Measurements from ENCODE around the gene PRSS36. TPM values are rescaled to one million over a fixed set of nuclear protein-coding genes. Genes with fewer than 3 reads are reported as not detected.

The PRSS36 gene
- total RNA-seq, 1 donor from 2014 or later: 1.4 TPM

DNA sequence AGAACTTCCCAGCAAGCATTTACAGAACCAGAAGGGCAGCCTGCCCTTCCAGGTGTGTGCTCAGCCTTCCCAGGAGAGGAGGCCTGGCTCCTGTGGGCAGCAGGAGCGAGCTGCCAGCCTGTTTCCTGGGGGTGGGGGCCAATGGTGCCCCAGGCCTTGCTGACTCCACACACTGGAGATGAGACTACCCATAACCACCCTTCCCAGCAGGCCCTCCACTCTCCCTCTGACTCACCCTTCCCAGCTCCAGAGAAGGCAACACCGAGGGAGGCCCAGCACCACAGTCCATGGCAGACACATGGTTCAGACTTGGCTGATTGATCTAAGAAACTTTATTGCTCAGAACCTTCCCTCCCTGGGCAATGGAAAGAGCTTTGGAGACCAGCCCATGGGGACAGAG, 59.3 kb downstream of the PRSS36 start:
- H3K27me3 ChIP-seq: no peaks in the 10 kb centered on the region
- DNase-seq (ENCODE audit: low spot score in 2 of 2): no peak
- H3K9me3 ChIP-seq: no peaks in the 10 kb centered on the region
- H3K36me3 ChIP-seq: peaks cover 26 to 34% of the 10 kb centered on the region in 2 donors
- H3K27ac ChIP-seq: no peak overlapping the region
- intact Hi-C loops (cut with DNase I): loop anchor here (5.0 to 10.0 kb wide), 3 partner anchors 92 to 354 kb away; partner anchors contain the start of genes FUS and ZNF843
- TF ChIP-seq, protein P1, sequence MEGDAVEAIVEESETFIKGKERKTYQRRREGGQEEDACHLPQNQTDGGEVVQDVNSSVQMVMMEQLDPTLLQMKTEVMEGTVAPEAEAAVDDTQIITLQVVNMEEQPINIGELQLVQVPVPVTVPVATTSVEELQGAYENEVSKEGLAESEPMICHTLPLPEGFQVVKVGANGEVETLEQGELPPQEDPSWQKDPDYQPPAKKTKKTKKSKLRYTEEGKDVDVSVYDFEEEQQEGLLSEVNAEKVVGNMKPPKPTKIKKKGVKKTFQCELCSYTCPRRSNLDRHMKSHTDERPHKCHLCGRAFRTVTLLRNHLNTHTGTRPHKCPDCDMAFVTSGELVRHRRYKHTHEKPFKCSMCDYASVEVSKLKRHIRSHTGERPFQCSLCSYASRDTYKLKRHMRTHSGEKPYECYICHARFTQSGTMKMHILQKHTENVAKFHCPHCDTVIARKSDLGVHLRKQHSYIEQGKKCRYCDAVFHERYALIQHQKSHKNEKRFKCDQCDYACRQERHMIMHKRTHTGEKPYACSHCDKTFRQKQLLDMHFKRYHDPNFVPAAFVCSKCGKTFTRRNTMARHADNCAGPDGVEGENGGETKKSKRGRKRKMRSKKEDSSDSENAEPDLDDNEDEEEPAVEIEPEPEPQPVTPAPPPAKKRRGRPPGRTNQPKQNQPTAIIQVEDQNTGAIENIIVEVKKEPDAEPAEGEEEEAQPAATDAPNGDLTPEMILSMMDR (IDR thresholded peaks at IDR 0.05): no peak
- peaks cover 0 to 3% of the 10 kb centered on the region in 2 donors for H3K4me1 ChIP-seq
- H3K4me3 ChIP-seq: no peak overlapping the region

- no peaks in the 10 kb centered on the region for H3K9me3 ChIP-seq
These were observed 60.7 kb downstream of the PRSS36 start for GRCh38 chr16:31089199-31089598.

More at GRCh38 chr16:31089199-31089598, 60.7 kb downstream of the PRSS36 start:
- Histone ChIP-seq H3K4me1 (no peaks in the 10 kb centered on the region), H3K27ac (no peak overlapping the region), H3K4me3 (no peak overlapping the region), H3K36me3 (peaks cover 33 to 46% of the 10 kb centered on the region in 2 donors), H3K27me3 (no peaks in the 10 kb centered on the region)
- DNase-seq (ENCODE audit: low spot score in 2 of 2): no peak
- intact Hi-C loops (cut with DNase I): no loop called here
- TF ChIP-seq, protein P1 (IDR thresholded peaks at IDR 0.05): no peak

Other genes with a start within 250 kb of the PRSS36 start
- 66.9 TPM for gene FBXL19, start 226.5 kb downstream of the PRSS36 start, total RNA-seq
- gene ORAI3, start 201.0 kb downstream of the PRSS36 start, total RNA-seq: 39.0 TPM
- 8.3 TPM for gene SETD1A, start 192.3 kb downstream of the PRSS36 start, total RNA-seq
- gene HSD3B7, start 164.9 kb downstream of the PRSS36 start, total RNA-seq: 35.2 TPM
- gene STX1B, start 139.4 kb downstream of the PRSS36 start, total RNA-seq: 2.0 TPM
- 79.1 TPM for gene STX4, start 116.5 kb downstream of the PRSS36 start, total RNA-seq
- 12.2 TPM for gene ZNF668, start 75.8 kb downstream of the PRSS36 start, total RNA-seq
- gene ZNF646, start 75.6 kb downstream of the PRSS36 start, total RNA-seq: 11.6 TPM
- gene PRSS53, start 61.1 kb downstream of the PRSS36 start, total RNA-seq: 7.5 TPM
- gene VKORC1, start 55.3 kb downstream of the PRSS36 start, total RNA-seq: 227 TPM
- gene BCKDK, start 41.7 kb downstream of the PRSS36 start, total RNA-seq: 85.8 TPM
- 113 TPM for gene KAT8, start 32.4 kb downstream of the PRSS36 start, total RNA-seq
- not detected for gene PRSS8, start 14.3 kb downstream of the PRSS36 start, total RNA-seq
- 166 TPM for gene FUS, start 30.1 kb upstream of the PRSS36 start, total RNA-seq
- gene PYCARD, start 52.7 kb upstream of the PRSS36 start, total RNA-seq: 21.1 TPM
- not detected for gene TRIM72, start 64.1 kb upstream of the PRSS36 start, total RNA-seq
- gene PYDC1, start 67.1 kb upstream of the PRSS36 start, total RNA-seq: not detected
- 19.1 TPM for gene ITGAM, start 109.9 kb upstream of the PRSS36 start, total RNA-seq
- 3.6 TPM for gene ITGAX, start 205.1 kb upstream of the PRSS36 start, total RNA-seq
- not detected for gene ITGAD, start 243.3 kb upstream of the PRSS36 start, total RNA-seq

All from ascending aorta (tissue), 2 donors.